Measurements from ENCODE around the gene AR.

DNA sequence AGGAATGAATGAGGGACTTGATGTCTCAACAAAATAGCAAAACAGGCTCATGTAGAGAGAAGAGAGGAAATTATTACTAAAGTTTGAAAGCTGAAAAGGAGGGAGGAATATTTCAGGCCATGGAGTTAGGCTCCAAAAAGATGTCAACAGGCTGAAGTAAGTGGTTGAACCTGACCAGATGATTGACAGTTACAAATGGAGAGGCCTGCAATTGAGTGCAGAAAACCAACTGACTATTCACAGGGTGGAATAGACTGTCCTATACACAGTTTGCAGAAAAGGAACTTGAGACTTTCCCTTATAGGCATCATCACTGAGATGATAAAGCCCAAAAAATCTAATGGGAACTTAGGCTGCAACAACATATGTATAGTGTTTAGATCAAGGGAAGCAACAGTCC, 233.3 kb downstream of the AR start:
- TF ChIP-seq YY1 (IDR thresholded peaks at IDR 0.05; ENCODE audit: insufficient read depth, insufficient read length) (no peak), ZNF274 (IDR thresholded peaks at IDR 0.05; ENCODE audit: low read depth, low read length) (no peak), SUZ12 (IDR thresholded peaks at IDR 0.05; ENCODE audit: extremely low read depth, insufficient read depth, insufficient read length) (no peak)
